ENCODE data around the gene FHOD3.

The FHOD3 gene

GRCh38 chr18:36386150-36386920 lies 88.8 kb downstream of the FHOD3 start:
- DNase-seq (ENCODE audit: low spot score) = no peak

- DNase-seq (ENCODE audit: low spot score) = no peak
These were observed 89.8 kb downstream of the FHOD3 start for GRCh38 chr18:36387310-36387709.

- DNase-seq (ENCODE audit: low spot score) = no peak
These were observed 90.8 kb downstream of the FHOD3 start for GRCh38 chr18:36388310-36388709.

- no peak for DNase-seq (ENCODE audit: low spot score)
These were observed 91.5 kb downstream of the FHOD3 start for GRCh38 chr18:36389027-36389426.

- no peak for DNase-seq (ENCODE audit: low spot score)
These were observed 92.5 kb downstream of the FHOD3 start for GRCh38 chr18:36389811-36390581.

- DNase-seq (ENCODE audit: low spot score) = no peak
These were observed 94.1 kb downstream of the FHOD3 start for GRCh38 chr18:36391426-36392145.

GRCh38 chr18:36392164-36392978 lies 94.9 kb downstream of the FHOD3 start:
- no peak for DNase-seq (ENCODE audit: low spot score)

- DNase-seq (ENCODE audit: low spot score) = no peak
These were observed 95.4 kb downstream of the FHOD3 start for GRCh38 chr18:36392979-36393287.

GRCh38 chr18:36394486-36394885 lies 97.0 kb downstream of the FHOD3 start:
- DNase-seq (ENCODE audit: low spot score) = no peak

GRCh38 chr18:36396190-36396589 lies 98.7 kb downstream of the FHOD3 start:
- no peak for DNase-seq (ENCODE audit: low spot score)

GRCh38 chr18:36397033-36397432 lies 99.5 kb downstream of the FHOD3 start:
- DNase-seq (ENCODE audit: low spot score) = no peak

- DNase-seq (ENCODE audit: low spot score) = no peak
These were observed 100.9 kb downstream of the FHOD3 start for GRCh38 chr18:36398419-36398818.

GRCh38 chr18:36399055-36399454 lies 101.5 kb downstream of the FHOD3 start:
- no peak for DNase-seq (ENCODE audit: low spot score)

GRCh38 chr18:36401462-36401861 lies 103.9 kb downstream of the FHOD3 start:
- no peak for DNase-seq (ENCODE audit: low spot score)

GRCh38 chr18:36402765-36403396 lies 105.4 kb downstream of the FHOD3 start:
- DNase-seq (ENCODE audit: low spot score) = no peak

GRCh38 chr18:36403896-36404820 lies 106.6 kb downstream of the FHOD3 start:
- DNase-seq (ENCODE audit: low spot score) = no peak

GRCh38 chr18:36405611-36406010 lies 108.1 kb downstream of the FHOD3 start:
- no peak for DNase-seq (ENCODE audit: low spot score)

- DNase-seq (ENCODE audit: low spot score) = no peak
These were observed 109.3 kb downstream of the FHOD3 start for GRCh38 chr18:36406805-36407204.

GRCh38 chr18:36408606-36409005 lies 111.1 kb downstream of the FHOD3 start:
- DNase-seq (ENCODE audit: low spot score) = no peak

GRCh38 chr18:36409779-36410178 lies 112.3 kb downstream of the FHOD3 start:
- no peak for DNase-seq (ENCODE audit: low spot score)

GRCh38 chr18:36410346-36410745 lies 112.8 kb downstream of the FHOD3 start:
- no peak for DNase-seq (ENCODE audit: low spot score)
